Measurements from ENCODE around the gene CRYZL1. TPM values are rescaled to one million over a fixed set of nuclear protein-coding genes. Genes with fewer than 3 reads are reported as not detected.
"Not testable (repeated sequence)": the region's sequence is repeated elsewhere in the genome, so short reads cannot be mapped to it uniquely, and the experiment has no call there.

Gene CRYZL1
- total RNA-seq, 1 experiment from 2014 or later = 10.2 TPM

DNA sequence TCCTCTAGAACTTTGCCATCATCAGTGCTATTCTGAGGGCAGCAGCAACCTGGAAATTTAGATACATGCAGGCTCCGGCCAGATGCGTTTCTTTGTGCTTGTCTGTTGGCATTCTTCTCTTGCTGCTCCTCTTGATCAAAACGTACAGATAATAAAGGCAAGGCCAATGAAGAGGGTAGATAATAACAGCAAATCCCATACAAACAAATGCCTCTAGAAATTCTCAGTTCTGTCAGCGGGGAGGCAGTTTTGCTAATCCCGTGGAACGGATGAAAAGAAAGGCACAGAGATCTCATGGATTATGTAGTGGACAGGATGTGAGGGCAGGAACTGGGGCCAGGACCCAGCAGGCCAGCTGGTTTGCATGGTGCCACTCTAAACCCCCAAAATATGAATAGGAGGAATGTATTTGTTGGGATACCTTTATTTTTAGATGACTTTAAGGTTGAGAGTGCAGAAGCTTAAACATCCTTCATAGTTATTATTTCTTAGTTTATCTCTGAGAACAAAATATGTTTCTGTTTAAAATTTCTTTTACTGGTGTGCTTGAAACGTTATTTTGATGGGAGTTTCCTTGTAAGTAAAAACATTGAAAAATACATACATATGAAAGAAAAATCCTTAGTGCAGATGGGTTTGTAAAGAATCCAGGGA lies 2.2 kb upstream of the CRYZL1 start:
- no peak for DNase-seq (ENCODE audit: low read depth)
- in situ Hi-C loops (cut with HindIII; ENCODE audit: low pct_unique_long_range_greater_than_20kb, low sequenced_read_pairs) = no loop called here

DNA sequence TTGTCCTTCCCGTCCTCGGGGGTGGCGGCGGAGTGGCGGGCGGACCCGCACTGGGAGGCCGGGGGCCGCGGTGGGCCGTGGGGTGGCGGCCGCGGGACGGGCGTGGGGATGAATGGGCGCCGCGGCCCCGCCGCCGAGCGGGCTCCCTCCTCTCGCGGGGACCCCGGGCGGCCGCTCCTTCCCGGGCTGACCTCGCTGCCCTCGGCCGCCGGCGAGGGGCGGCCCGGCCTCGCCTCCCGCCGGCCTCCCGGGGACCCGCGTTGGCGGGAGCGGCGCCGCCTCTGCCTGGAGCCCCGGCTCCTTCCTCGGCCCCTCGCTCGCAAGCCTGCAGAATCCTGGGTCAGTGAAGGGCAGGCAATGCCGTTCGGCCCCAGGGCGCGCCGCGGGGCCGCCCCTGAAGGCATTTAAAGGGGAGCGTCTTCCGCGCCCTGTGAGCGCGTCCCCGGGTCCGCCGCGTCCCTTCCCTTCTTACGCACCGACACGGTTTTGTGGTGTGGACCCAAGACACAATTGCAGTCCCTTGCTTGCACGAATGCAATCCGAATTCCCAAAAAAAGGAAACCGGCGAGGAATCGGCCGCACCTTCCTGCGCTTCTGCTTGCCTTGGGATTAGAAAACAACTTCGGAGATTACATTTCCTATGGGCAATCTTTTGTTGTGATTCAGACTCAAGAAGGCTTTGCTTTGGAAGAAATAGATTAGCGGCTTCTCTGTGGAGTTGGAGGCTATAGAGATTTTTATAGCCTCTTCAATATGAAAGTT lies 1.5 kb upstream of the CRYZL1 start:
- in situ Hi-C loops (cut with HindIII; ENCODE audit: low pct_unique_long_range_greater_than_20kb, low sequenced_read_pairs) = no loop called here
- DNase-seq (ENCODE audit: low read depth) = peak; percentile 42

DNA sequence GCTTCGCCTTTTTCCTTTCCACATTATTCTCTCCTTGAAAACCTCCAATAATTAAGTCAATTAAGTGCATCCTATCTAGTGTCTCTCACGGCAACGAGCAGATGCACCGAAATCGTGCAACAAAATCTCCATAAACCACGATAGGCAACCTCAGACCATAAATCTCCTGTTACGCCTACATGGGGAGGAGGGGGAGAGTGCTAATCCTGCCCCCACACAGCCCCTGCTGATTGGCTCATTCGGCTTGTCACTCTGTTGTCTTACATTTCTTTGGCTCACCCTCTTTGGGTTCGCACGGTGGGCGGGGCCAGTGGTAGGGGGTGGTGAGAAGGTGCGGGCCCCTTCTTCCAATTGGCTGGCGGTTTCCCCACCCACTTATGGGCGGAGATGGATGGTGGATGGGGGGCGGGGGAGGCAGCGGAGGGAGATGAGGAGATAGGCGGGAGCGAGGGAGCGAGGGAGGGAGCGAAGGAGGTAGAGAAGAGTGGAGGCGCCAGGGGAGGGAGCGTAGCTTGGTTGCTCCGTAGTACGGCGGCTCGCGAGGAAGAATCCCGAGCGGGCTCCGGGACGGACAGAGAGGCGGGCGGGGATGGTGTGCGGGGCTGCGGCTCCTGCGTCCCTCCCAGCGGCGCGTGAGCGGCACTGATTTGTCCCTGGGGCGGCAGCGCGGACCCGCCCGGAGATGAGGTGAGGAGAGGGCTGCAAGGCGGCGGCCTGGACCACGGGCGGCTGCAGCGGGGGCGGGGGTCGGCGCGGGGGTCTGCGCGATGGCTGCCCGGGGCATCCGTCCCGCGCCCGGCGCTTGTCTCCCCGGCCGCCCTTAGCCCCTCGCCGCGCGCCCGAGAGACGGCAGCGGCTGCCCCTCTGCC lies 720 bp upstream of the CRYZL1 start, which contains the start of gene ITSN1:
Gene ITSN1, plus strand, starts transcription at position 475 of the 869 bp plus-strand sequence. CDS start 76,328 bp downstream, outside the sequence.
- DNase-seq (ENCODE audit: low read depth) = peak; percentile 100
- in situ Hi-C loops (cut with HindIII; ENCODE audit: low pct_unique_long_range_greater_than_20kb, low sequenced_read_pairs) = no loop called here

DNA sequence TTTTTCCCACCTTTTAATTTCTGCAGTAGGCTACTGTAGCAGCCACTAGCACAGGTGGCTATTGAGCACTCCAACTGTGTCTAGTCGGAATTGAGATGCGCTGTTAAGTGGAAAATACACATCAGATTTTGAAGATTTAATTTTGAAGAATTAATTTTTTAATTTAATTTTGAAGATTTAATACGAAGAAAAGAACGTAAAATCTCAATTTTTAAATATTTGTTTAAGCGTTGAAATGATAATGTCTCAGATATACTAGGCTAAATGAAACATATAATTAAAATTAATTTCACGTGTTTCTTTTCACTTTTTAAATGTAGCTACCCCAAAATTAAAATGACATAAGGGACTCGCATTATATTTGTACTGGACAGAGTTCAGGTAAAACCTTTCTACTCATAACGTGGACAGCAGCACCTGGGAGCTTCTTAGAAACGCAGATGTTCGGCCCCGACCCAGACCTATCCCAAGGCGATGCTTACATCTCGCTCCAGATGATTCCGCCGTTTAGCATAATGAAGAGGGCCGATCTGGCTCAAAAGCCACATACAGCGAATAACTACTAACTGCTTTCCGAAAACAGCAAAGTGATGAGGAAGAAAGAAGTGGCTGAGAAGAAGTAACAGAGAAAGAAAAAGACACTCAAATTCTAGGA lies 717 bp downstream of the CRYZL1 start:
- no peak for DNase-seq (ENCODE audit: low read depth)
- in situ Hi-C loops (cut with HindIII; ENCODE audit: low pct_unique_long_range_greater_than_20kb, low sequenced_read_pairs) = no loop called here

DNA sequence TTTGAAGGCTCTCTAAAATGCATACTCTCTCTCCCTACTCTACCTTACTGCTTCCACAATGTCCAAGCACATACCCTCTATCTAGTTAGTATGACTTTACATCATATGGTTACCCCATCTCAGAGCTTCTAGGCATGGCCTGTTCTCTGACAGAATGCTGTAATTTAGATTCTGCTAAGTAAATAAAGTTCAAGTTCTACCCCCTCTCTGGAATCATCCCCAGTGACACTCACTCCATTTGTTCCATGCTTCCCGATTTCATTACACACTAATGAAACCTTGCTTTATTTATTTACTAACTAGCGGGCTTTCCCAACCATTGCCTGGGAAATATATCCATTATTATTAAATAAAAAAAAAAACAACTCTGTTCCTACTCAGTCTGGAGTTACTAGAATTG lies 7.3 kb downstream of the CRYZL1 start:
- no peak for DNase-seq (ENCODE audit: low read depth)
- in situ Hi-C loops (cut with HindIII; ENCODE audit: low pct_unique_long_range_greater_than_20kb, low sequenced_read_pairs) = no loop called here

DNA sequence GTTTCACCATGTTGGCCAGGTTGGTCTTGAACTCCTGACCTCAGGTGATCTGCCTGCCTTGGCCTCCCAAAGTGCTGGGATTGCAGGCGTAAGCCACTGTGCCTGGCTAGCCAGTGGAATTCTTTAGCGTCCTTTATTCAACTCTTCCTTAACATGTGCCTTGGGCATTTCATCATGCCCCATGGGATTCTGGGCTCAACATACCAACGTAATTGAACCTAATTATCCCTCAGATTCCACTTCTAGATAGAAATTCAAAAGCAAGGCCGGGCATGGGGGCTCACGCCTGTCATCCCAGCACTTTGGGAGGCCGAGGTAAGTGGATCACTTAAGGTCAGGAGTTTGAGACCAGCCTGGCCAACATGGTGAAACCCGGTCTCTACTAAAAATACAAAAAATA lies 15.4 kb downstream of the CRYZL1 start:
- DNase-seq (ENCODE audit: low read depth); in situ Hi-C loops (cut with HindIII; ENCODE audit: low pct_unique_long_range_greater_than_20kb, low sequenced_read_pairs): not testable (repeated sequence)

DNA sequence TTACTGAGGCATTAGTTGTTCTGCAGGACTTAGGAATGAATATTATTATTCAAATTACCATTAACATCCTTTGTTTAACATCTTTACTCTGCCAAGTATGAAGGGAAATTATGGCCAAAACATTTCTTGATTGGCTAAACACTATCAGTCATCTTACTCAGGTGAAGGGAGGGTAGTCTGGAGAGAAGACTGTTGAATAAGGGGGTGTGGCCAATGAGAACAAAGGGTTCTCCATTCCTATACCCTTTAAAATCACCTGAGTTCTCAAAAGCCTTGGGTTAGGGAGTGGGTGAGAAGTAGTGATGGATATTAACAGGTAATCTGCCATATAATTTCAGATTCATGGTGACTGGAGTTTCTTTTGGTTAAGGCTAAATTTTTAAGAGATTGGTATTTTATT lies 19.3 kb downstream of the CRYZL1 start:
- in situ Hi-C loops (cut with HindIII; ENCODE audit: low pct_unique_long_range_greater_than_20kb, low sequenced_read_pairs) = no loop called here
- DNase-seq (ENCODE audit: low read depth) = no peak

DNA sequence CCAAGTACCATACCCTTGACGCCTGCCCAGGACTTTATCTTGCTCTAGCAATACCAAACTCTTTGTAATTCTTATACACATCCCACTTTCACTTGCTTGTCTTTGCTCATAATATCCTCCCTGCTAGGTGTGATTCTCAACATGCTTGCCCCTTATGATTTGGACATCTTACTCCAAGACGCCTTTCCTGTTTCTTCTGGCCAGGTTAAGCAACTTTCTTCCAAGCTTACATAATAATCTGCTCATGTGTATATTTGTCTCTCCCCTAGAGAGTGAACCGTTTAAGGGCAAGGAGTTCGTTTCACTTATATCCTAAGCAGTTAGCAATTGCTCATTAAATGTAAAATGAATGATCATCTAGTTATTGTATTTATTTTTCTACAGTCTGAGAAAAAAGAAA lies 21.8 kb downstream of the CRYZL1 start:
- DNase-seq (ENCODE audit: low read depth) = no peak
- in situ Hi-C loops (cut with HindIII; ENCODE audit: low pct_unique_long_range_greater_than_20kb, low sequenced_read_pairs) = no loop called here

DNA sequence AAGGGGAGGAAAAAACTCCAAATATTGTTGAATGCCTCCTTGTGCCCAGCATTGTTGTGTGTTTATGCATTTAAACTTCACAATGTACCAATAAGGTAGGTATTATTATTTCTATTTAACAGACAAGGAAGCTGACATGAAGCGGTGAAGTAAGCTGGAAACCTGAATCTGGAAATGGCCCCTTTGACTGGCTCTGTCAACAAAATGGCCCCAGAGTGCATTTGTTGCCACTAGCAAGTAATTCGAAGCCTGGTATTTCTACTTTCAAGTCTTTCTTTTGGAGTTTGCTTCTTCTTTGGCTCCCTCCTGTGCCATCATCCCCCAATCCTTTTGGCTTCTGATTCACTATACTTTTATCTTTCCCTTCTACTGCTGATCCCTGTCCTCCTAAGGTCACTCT lies 23.1 kb downstream of the CRYZL1 start:
- DNase-seq (ENCODE audit: low read depth) = no peak
- in situ Hi-C loops (cut with HindIII; ENCODE audit: low pct_unique_long_range_greater_than_20kb, low sequenced_read_pairs) = no loop called here

DNA sequence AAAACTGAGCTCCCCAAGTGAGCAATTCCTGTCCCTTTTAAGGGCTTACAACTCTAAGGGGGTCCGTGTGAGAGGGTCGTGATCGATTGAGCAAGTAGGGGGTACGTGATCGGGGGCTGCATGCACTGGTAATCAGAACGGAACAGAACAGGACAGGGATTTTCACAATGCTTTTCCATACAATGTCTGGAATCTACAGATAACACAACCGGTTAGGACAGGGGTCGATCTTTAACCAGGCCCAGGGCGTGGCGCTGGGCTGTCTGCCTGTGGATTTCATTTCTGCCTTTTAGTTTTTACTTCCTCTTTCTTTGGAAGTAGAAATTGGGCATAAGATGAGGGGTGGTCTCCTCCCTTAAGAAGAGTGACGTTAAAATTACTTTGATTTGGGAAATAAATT lies 24.0 kb downstream of the CRYZL1 start:
- peak; percentile 2 for DNase-seq (ENCODE audit: low read depth)
- in situ Hi-C loops (cut with HindIII; ENCODE audit: low pct_unique_long_range_greater_than_20kb, low sequenced_read_pairs) = not testable (repeated sequence)

DNA sequence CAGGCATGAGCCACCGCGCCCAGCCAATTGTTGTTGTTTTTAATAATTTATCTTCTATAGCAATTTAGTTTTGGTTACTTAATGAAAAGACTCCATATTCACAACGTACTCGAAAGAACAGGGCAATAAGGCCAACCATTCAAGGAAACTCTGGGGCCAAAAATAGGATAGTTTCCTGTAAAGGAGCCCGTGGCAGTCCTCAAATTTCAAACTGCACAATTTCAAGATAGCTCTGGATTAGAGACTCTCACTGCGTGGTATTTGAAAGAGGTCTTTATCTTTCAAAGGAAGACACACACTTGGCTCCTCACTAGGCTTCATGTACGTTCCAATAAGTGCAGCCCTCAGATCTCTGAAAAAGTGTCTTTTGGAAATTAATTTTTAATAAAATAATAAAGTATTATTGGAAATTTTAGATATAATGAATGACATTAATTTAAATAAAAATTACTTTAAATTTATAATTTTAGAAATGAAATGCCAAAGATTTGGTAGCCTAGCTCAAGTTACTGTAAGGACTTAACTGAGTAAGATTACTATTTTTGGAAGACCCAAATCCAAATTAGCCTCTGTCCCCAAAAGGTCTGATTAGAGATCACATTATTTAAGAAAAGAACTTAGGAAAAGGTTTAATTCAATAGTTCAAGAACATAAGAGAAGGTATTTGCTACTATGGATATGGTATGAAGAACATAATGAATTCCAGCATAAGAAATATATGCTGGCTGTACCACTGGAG lies 30.4 kb downstream of the CRYZL1 start:
- DNase-seq (ENCODE audit: low read depth) = no peak
- in situ Hi-C loops (cut with HindIII; ENCODE audit: low pct_unique_long_range_greater_than_20kb, low sequenced_read_pairs) = no loop called here

DNA sequence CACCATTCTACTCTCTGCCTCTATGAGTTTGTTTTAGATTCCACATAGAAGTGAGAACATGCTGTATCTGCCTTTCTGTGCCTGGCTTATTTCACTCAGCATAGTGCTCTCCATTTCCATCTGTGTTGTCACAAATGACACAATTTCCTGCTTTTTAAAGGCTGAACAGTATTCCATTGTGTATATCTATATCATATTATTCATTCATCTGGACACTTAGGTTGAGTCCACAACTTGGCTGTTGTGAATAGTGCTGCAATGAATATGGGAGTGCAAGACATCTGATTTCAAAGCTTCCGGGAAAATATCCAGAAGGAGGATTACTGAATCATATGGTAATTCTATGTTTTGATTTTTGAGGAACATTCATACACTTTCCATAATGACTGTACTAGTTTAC lies 33.0 kb downstream of the CRYZL1 start:
- no peak for DNase-seq (ENCODE audit: low read depth)
- in situ Hi-C loops (cut with HindIII; ENCODE audit: low pct_unique_long_range_greater_than_20kb, low sequenced_read_pairs) = no loop called here

DNA sequence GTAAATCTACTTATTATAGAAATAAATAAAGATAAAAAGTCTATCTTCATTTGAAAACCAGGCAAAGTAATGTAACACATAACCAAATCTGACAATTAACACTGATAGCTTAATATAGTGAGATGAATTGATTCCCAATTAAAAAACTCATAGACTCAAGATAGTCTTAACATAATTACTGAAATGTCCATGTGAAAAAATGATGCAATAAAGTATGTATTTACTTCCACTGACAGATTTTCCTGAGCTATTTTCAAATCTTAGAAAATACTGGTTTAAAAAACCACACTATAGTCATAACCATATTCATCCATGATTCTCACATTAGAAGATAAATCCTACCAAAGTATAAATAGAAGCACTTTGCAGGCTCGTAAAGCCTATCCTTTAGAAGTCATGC lies 43.5 kb downstream of the CRYZL1 start:
- DNase-seq (ENCODE audit: low read depth) = no peak
- in situ Hi-C loops (cut with HindIII; ENCODE audit: low pct_unique_long_range_greater_than_20kb, low sequenced_read_pairs) = no loop called here

DNA sequence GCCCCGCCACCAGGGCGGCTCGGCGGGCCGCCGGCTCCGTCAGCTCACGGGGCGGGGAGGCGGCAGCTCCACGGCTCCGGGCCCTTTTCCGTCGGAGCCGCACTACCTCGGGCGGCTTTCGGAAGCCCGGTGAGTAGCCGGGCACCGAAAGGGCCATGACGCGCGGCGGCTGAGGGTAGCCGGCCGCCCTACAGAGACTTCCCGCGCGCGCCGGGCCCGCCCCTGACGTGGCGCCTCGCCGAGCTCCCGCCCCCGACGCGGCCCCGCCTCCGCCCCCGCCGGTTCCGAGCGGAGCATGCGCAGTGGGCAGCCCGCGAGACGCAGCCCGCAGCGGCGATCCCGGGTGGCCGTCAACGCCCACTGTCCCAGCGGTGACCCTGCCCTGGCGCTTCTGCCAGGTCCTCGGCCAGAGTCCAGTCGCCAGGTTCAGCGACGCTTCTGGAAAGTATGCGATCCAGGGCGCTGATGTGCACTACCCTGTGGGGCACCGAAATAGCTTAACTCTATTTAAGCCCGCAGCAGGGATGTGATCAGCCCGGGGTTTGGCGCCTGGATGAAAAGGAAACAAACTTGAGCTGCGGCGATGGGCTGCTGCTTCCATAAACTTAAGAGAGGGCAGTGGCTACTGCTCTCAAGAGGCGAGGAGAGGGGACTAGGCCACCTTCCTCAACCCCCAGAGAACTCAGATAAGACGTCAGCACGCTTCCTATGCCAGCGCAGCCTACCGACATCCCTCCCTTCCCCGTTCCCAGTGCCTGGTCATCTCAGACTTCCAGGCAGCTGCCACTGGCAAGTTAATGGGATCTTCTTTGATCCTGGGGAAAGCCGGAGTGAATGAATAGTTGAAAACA lies 52.8 kb downstream of the CRYZL1 start, which contains the start of gene DONSON:
Gene DONSON, minus strand, starts transcription at position 200 of the 851 bp plus-strand sequence. Its CDS starts 43 bp downstream, at position 157.
- DNase-seq (ENCODE audit: low read depth) = peak; percentile 84
- in situ Hi-C loops (cut with HindIII; ENCODE audit: low pct_unique_long_range_greater_than_20kb, low sequenced_read_pairs) = no loop called here

DNA sequence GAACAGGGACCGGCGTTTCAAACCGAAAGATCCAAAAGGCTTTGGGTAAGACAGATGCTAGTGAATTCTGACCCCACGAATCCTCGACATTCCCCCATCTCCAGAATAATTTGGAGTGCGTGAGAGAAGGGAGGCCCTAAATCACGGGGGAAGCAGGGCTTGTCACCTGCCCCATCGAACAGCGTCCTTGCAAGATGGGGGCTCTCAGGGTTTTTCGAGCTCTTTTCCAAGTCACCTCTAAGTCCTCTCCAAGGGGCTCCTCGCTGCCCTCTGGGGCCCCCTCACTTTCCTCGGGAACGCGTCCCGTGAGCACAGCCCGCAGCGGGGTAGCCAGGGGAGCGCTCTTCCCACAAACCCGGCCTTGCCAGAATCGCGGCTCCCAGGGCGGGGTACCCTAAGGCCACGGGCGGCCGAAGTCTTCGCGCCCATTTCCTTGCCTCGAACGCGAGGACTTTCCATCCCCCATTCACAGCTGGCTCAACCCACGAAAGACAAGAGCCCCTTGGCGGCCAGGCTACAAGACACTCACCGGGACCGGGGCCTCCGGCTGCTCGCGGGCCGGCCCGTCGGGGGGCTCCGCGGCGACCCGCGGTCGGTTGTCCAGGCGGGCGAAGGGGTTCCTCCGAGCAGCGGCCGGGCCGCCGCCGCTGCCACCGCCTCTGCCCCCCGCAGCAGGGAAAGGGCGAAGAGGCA lies 53.6 kb downstream of the CRYZL1 start:
- no peak for DNase-seq (ENCODE audit: low read depth)

DNA sequence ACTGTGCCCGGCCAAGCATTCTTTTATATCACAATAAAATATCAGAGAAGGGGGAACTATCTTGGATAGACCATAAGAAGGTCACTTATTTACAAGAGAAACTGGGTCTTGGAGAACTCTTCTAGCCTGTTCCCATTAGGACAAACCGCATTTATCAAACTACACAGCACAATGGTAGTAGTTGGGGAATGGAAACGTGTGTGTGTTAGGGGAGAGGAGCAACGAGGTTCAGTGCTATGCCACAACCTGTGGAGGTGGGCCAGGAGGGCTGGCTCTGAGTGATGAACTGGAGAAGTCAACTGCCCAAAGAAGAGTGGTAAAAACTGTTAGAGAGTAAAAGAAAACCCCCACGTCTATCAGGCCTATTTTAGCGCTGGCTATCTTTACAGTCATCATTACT lies 54.6 kb downstream of the CRYZL1 start:
- in situ Hi-C loops (cut with HindIII; ENCODE audit: low pct_unique_long_range_greater_than_20kb, low sequenced_read_pairs) = no loop called here
- no peak for DNase-seq (ENCODE audit: low read depth)

More for the DNA sequence above, 53.6 kb downstream of the CRYZL1 start:
- in situ Hi-C loops (cut with HindIII; ENCODE audit: low pct_unique_long_range_greater_than_20kb, low sequenced_read_pairs) = no loop called here
